ENCODE measurements around the gene BTG1. TPM values are rescaled to one million over a fixed set of nuclear protein-coding genes. Genes with fewer than 3 reads are reported as not detected.

Gene BTG1
- 23.6 and 25.0 TPM in 2 replicates for total RNA-seq

- Histone ChIP-seq H3K36me3 (ENCODE audit: insufficient read depth, low read length) (peaks cover 23% of the 10 kb centered on the region), H3K4me3 (ENCODE audit: insufficient read depth, low read length) (peak within 1 kb of the TSS; percentile 94), H3K27me3 (ENCODE audit: insufficient read depth, low read length) (no peaks in the 10 kb centered on the region)
Measured at GRCh38 chr12:92145731-92146496, at the start of gene BTG1. Gene BTG1, minus strand, starts transcription at chr12:92145846. Its CDS starts 311 bp downstream, at chr12:92145535.

GRCh38 chr12:92194561-92194960 lies 48.9 kb upstream of the BTG1 start:
- no peak overlapping the region for H3K4me2 ChIP-seq (ENCODE audit: insufficient read depth, low read length)
- no peaks in the 10 kb centered on the region for H3K9me3 ChIP-seq (ENCODE audit: low read depth, low read length)
- H2AFZ ChIP-seq (ENCODE audit: low read length) = no peak overlapping the region
- H4K20me1 ChIP-seq (ENCODE audit: insufficient read depth, low read length) = no peaks in the 10 kb centered on the region
- no peak overlapping the region for H3K27ac ChIP-seq (ENCODE audit: low read depth, low read length)
- H3K79me2 ChIP-seq (ENCODE audit: insufficient read depth, low read length) = no peaks in the 10 kb centered on the region
- no peak overlapping the region for H3K4me3 ChIP-seq (ENCODE audit: insufficient read depth, low read length)
- no peaks in the 10 kb centered on the region for H3K4me1 ChIP-seq (ENCODE audit: insufficient read depth, low read length)
- no peak for DNase-seq (ENCODE audit: insufficient read length, low spot score, missing footprints)
- TF ChIP-seq CTCF (IDR thresholded peaks at IDR 0.05; ENCODE audit: extremely low read depth, low read depth, low read length) = no peak
- no peaks in the 10 kb centered on the region for H3K36me3 ChIP-seq (ENCODE audit: insufficient read depth, low read length)
- H3K27me3 ChIP-seq (ENCODE audit: insufficient read depth, low read length) = no peaks in the 10 kb centered on the region

More at GRCh38 chr12:92145731-92146496, at the start of gene BTG1:
- Histone ChIP-seq H3K4me2 (ENCODE audit: insufficient read depth, low read length) (peak within 1 kb of the TSS; percentile 85), H3K79me2 (ENCODE audit: insufficient read depth, low read length) (peaks cover 47% of the 10 kb centered on the region), H2AFZ (ENCODE audit: low read length) (peak within 1 kb of the TSS; percentile 98), H3K27ac (ENCODE audit: low read depth, low read length) (peak within 1 kb of the TSS; percentile 86), H4K20me1 (ENCODE audit: insufficient read depth, low read length) (peaks cover 15% of the 10 kb centered on the region), H3K4me1 (ENCODE audit: insufficient read depth, low read length) (peaks cover 20% of the 10 kb centered on the region), H3K9me3 (ENCODE audit: low read depth, low read length) (no peaks in the 10 kb centered on the region)
- DNase-seq (ENCODE audit: insufficient read length, low spot score, missing footprints) = peak; percentile 99
- TF ChIP-seq CTCF (IDR thresholded peaks at IDR 0.05; ENCODE audit: extremely low read depth, low read depth, low read length) = no peak

GRCh38 chr12:92193846-92194245 lies 48.2 kb upstream of the BTG1 start:
- no peak overlapping the region for H2AFZ ChIP-seq (ENCODE audit: low read length)
- no peaks in the 10 kb centered on the region for H3K9me3 ChIP-seq (ENCODE audit: low read depth, low read length)
- H3K36me3 ChIP-seq (ENCODE audit: insufficient read depth, low read length) = no peaks in the 10 kb centered on the region
- no peak overlapping the region for H3K27ac ChIP-seq (ENCODE audit: low read depth, low read length)
- no peaks in the 10 kb centered on the region for H3K79me2 ChIP-seq (ENCODE audit: insufficient read depth, low read length)
- no peaks in the 10 kb centered on the region for H3K4me1 ChIP-seq (ENCODE audit: insufficient read depth, low read length)
- no peak overlapping the region for H3K4me3 ChIP-seq (ENCODE audit: insufficient read depth, low read length)
- no peaks in the 10 kb centered on the region for H4K20me1 ChIP-seq (ENCODE audit: insufficient read depth, low read length)
- no peak for DNase-seq (ENCODE audit: insufficient read length, low spot score, missing footprints)
- H3K27me3 ChIP-seq (ENCODE audit: insufficient read depth, low read length) = no peaks in the 10 kb centered on the region
- TF ChIP-seq CTCF (IDR thresholded peaks at IDR 0.05; ENCODE audit: extremely low read depth, low read depth, low read length) = no peak
- no peak overlapping the region for H3K4me2 ChIP-seq (ENCODE audit: insufficient read depth, low read length)

GRCh38 chr12:92193063-92193462 lies 47.4 kb upstream of the BTG1 start:
- Histone ChIP-seq H3K79me2 (ENCODE audit: insufficient read depth, low read length) (no peaks in the 10 kb centered on the region), H3K4me2 (ENCODE audit: insufficient read depth, low read length) (no peak overlapping the region), H2AFZ (ENCODE audit: low read length) (peak overlapping the region; percentile 29), H3K27me3 (ENCODE audit: insufficient read depth, low read length) (no peaks in the 10 kb centered on the region), H3K27ac (ENCODE audit: low read depth, low read length) (no peak overlapping the region), H3K9me3 (ENCODE audit: low read depth, low read length) (no peaks in the 10 kb centered on the region), H3K4me1 (ENCODE audit: insufficient read depth, low read length) (no peaks in the 10 kb centered on the region), H3K36me3 (ENCODE audit: insufficient read depth, low read length) (no peaks in the 10 kb centered on the region), H3K4me3 (ENCODE audit: insufficient read depth, low read length) (no peak overlapping the region), H4K20me1 (ENCODE audit: insufficient read depth, low read length) (no peaks in the 10 kb centered on the region)
- no peak for TF ChIP-seq CTCF (IDR thresholded peaks at IDR 0.05; ENCODE audit: extremely low read depth, low read depth, low read length)
- no peak for DNase-seq (ENCODE audit: insufficient read length, low spot score, missing footprints)

All from osteoblast (primary cell).